Fibroblast of peridontal ligament (primary cell): ENCODE measurements around the gene REEP1.

Source experiments
- DNase-seq: peaks from one replicate; pipeline ENCODE4 v3.0.0-alpha.2; 2010; ENCODE audit errors: extremely low read depth

Gene REEP1

DNA sequence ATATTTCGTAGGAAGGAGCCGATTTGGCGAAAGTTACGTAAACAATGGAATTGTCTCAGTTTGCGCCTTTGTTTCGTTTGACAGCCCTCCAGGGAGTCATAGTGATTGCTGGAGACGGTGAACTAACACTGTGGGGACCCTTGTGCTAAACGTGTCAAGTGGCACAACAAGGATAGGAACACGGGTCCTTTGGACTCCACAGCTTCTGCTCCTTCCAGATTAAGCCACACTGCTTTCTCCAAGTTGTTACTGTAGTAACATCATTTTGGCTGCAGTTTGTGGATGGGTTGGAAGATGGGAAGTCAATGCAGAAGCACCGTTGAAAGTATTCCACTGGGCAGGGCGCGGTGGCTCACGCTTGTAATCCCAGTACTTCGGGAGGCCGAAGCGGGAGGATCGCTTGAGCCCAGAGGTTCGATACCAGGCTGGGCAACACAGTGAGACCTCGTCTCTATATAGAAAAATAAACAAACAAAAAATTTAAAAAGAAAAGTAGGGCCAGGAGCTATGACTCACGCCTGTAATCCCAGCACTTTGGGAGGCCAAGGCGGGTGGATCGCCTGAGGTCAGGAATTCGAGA lies 141.5 kb downstream of the REEP1 start:
- DNase-seq = no peak

DNA sequence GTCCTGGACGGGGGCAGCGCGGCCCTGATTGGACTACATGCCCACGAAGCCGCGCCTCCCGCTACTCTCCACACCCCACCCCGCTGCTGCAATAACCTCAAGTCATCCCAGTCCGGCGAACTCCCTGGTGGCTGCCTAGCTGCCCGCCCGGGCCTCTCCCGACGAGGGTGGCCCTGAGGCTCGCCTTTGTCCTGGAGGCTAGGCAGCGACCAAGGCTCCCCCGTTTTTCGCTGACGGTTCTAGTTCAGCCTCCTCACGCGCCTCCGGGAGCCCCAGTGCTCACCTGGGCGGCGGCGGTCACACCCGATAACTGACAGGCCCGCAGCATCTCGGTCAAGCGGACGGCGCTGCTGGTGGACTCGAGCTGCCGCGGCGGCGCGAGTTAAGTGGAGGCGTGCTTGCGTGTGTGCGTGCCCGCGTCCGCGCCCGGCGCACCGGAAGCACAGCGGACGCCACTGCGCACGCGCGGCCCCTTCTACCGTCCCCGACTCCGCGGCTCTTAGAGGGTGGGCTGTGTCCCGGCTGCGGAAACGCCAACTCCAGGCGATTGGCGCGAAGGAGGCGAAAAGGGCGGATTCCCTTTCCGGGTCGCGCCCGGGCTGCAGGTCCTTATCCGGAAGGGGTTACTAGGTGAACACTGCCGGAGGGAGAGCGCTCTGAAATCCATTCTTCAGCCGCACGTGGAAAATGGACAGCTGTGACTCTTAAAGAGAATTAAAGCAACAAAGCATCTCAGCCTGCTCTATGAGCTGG lies 142.2 kb downstream of the REEP1 start, which contains the start of gene IMMT:
IMMT (minus strand) TSS at position 408 of the 753 bp plus-strand sequence; CDS start at position 328, 80 bp downstream.
- peak; percentile 96 for DNase-seq

DNA sequence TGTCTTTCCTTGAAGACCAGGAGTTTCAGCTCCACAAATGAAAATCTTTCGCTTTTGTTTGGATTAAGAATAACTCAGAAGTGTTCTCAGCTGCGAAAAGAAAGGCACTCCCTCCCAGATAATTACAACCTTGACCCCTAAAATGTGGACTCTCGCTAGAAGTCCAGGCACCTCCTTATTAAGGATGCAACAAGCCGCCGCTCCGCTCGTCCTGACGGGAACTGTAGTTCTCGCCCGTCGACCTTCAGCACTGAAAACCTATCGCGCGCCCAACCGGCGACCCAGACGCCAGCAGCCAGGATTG lies 142.7 kb downstream of the REEP1 start:
- no peak for DNase-seq

DNA sequence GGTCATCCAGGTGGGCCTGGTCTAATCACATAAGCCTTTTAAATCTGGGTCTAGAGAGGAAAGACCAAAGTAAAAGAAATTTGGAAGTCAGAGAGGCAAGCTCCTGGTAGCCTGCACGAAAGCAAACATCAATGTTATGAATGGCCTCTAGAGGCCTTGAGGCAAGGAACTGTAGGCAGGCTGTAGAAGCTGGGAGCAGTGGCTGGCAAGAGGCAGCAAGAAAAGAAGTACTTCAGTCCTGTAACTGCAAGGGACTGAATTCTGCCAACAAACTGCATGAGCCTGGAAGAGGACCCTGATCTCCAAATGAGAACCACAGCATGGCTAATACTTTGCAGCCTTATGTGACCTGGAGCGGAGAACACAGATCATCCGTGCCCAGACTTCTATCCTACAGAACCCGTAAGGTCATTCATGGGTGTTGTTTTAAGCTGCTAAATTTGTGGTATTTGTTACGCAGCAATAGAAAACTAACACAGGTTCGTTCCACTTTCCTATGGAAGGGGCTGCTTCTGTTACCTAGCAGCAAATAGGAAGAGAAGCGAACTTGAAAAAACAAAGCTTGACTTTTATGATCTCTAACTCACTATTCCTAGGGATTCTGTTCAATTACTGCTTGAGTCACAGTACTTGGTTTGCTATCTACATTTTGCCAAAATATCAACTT lies 143.4 kb downstream of the REEP1 start:
- DNase-seq = no peak

DNA sequence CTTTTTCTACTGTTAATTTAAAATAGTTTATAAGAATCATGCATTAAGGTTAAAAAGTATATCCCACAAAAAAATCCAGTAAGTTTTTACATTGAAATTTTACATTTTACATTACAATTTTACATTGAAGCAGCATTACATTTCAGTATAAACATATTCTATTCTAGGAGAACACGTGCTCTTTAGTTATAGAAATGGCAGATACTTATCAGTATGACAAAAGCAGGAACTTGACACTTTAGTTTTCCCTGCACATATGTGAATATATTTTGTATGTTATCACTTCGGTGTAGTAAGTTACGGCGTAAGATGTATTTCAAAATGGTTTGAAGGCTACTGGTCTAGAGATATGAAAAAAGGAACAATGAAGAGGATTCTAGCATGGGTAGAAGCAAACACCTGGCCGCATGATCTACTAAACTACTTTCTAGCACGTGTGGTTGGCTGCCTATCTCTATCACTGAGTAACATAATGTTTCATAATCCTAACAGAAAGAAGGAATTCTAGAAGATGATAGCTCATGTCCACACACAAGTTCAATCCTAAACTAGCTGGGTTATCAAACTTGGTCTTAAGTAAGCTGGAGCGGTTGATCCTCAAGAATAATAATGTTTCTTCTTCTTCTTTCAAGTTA lies 147.5 kb downstream of the REEP1 start:
- no peak for DNase-seq

DNA sequence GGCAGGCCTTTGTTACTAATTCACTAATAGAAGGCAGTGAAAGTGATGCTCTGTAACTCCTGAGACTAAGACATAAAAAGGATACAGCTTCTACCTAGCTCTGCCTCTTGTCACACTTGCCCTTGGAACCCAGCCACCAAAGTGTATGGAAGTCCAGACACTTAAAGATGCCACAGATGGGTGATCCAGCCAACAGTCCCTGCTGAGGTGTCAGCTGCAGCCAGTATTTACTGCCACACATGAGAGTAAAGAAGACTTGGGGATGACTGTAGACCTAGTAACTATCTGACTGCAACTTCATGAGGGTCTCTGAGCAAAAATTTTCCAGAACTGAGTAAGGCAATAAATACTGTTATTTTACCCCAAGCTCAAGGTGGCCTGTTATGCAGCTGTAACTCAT lies 151.0 kb downstream of the REEP1 start:
- no peak for DNase-seq

DNA sequence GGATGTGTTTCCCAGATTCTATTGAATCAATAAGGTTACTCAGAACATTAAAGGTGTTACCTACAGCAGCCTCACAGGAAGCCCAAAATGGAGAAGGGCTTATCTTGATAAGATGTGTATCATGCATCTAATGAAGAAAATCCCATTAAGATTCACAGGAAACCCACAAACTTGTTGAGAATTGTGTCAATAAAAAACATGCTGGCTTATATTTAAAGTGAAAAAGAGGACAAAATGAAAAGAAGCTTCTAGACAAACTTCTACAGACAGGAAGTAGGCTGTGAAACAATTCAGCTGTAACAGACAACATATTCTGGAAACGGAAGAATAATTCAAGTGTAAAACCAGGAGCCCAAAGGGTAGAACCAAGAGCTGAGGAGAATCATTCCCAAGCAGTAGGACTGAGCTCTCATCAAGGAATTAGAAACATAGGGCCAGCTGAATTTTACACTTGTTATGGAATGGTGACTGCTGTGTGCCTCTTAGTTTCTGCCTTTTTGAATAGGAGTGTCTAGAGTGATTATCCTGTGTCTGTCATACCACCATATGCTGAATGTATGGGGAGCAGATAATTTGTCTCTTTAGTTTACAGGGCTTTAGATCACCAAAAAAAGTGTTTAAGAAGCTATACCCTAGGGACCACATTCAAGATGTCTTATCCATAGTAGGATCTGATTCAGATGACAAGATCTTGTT lies 151.8 kb downstream of the REEP1 start:
- DNase-seq = no peak

DNA sequence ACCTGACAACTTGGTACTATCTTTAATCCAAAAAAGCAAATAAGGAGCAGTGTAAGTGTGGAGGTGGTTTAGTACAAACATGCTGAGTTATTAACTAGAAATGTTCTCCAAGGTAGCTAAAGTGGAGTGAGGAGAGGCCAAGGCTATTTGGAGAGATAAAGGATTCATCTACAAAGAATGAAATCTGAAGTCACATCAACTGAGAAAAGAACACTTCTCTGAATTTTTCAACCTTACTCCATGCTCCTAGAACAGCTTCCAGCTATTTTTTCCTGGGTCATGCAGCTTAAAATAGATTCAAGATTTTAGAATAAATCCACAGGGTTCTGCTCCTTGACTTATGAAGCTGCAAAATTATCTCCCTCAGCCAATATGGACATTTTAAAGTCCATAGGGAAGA lies 160.8 kb downstream of the REEP1 start:
- DNase-seq = no peak

DNA sequence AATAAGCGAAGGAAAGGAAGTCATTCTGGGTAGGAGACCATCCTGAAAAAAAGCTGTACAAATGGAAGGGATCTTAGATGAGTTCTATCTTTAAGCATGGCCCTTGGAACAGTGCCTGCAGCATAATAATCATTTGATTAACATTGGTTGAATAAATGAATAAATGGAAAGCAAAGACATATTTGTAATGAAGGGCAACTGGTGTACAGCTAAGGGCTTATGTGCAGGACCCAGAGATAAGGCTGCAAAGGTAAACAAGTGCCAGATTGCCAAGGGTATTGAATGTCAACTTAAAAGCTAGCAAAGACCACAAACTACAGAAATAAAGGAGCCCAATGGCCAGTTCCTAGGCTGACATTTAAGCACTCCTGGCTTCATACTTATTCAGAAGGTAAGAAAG lies 161.6 kb downstream of the REEP1 start:
- no peak for DNase-seq

DNA sequence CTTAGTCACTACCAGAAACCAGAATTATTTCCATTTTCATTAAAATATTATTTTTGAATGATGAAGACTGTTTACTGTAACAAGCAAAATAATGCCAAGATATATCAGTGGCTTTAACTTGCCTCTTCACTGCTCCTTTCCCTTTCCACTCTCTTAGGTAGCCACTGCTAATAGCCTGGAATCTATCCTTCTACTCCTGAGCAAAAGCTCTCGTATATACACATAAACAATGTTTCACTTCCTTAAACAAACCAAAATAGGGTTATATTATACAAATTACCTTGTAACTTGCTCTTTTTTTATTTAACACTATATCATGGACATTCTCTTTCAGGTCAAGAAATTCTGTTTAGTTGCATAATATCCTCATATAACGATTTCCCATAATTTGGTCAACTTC lies 163.0 kb downstream of the REEP1 start:
- DNase-seq = no peak

DNA sequence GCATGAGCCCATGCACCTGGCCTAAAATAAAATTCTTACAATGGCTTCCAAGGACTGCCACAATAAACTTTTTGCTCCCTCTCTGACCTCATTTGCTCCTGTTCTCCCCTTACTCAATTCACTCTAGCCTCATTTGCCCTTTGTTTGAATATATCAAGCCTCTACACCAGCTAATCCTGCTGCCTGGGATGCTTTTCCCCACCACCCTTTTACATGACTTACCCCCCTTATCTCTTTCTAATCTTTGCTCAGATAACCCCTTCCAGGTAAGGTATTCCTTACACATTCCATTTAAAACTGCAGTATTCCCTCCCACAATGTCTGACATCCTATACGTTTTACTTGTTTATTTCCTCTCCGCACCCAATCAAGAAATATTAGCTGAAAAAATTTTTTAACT lies 164.8 kb downstream of the REEP1 start:
- no peak for DNase-seq

DNA sequence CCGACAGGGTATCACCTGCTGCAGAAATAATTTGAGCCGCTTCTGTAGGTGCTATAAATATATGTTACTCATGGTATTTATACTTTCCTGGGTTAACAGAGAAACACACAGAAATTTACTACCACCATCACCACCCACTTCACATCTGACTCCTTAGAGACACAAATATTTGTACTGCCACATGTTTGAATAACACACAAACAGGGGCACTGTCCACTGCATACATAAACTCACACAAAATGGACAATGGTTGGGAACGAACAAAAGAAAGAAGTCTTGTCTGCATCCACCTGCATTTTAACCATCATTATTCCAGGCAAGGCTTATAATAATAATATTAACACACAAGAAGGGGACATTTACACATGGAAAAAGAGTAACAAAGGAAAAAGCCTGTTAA lies 166.1 kb downstream of the REEP1 start:
- no peak for DNase-seq

DNA sequence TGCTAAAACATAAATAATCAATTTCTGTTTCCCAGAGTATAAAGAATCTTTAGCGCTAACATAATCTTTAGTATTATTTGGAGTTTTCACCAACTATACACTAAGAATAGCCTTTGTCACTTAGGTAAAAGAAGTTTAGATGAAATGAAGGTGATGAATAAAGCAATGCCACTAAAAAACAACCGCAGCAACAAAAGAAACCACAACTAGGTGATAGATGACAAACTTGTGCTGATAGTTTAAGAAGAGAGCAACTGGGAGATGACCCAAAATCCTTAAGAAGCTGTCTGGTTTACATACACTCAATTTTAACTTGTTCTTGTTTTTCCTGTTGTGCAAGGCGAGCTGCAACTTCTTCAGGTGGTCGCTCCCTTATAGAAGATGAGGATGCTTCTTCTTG lies 167.0 kb downstream of the REEP1 start:
- DNase-seq = no peak
